ENCODE data around the gene GFER.
A peak's percentile ranks its signal among the peaks of the same experiment; 100 is the strongest.

GRCh38 chr16:2019518-2019920 lies 35.5 kb downstream of the GFER start, which contains the start of gene NPW:
- TF ChIP-seq SP2 (IDR thresholded peaks at IDR 0.05; ENCODE audit: low read length) = no peak
- no peak for TF ChIP-seq E2F6 (IDR thresholded peaks at IDR 0.05)
- TF ChIP-seq CTCF (IDR thresholded peaks at IDR 0.05; ENCODE audit: control extremely low read depth in 1 of 3, insufficient read depth in 1 of 3, low read depth in 1 of 3, low read length in 3 of 3) = no peak
- TF ChIP-seq EP300 (IDR thresholded peaks at IDR 0.05; ENCODE audit: borderline replicate concordance in 1 of 2, low read depth in 2 of 2, low read length in 2 of 2) = no peak
- no peak for TF ChIP-seq SIN3A (conservative IDR thresholded peaks at IDR 0.05 in 1 of 2, IDR thresholded peaks at IDR 0.05 in 1 of 2; ENCODE audit: low read depth in 1 of 2, low read length in 2 of 2)
- TF ChIP-seq POLR2A (IDR thresholded peaks at IDR 0.05; ENCODE audit: control extremely low read depth in 1 of 2, low read depth in 2 of 2, low read length in 2 of 2) = no peak
- TF ChIP-seq HDAC6 (IDR thresholded peaks at IDR 0.05; ENCODE audit: low read depth, low read length) = no peak
- TF ChIP-seq RNF2 (IDR thresholded peaks at IDR 0.05; ENCODE audit: borderline replicate concordance, low read depth, low read length, missing control alignments, poor library complexity, severe bottlenecking) = no peak
- 0 out of 2 replicates have a peak, but pooled peaks have one; percentile 15 for TF ChIP-seq RBBP5 (IDR thresholded peaks at IDR 0.05; ENCODE audit: borderline replicate concordance, low read depth, low read length)
